MM.1S (cell line): ENCODE data around the gene CTSO.
A peak's percentile ranks its signal among the peaks of the same experiment; 100 is the strongest.

Experiments
- DNase-seq: peaks from one replicate; pipeline ENCODE4 v3.0.0-alpha.2; 2015
- H2AFZ ChIP-seq: fragments of 300-600 bp; sonication (generic); 2 replicates; pipeline ENCODE4 v1.6.0; 2016; ENCODE audit warnings: antibody characterized with exemption, low read length
- H3F3A ChIP-seq: fragments of 300-600 bp; sonication (generic); 2 replicates; pipeline ENCODE4 v1.6.1; 2016; ENCODE audit warnings: mild to moderate bottlenecking, antibody characterized with exemption, low read length, moderate library complexity, mixed read lengths; ENCODE audit not compliant: insufficient read depth
- H3K27ac ChIP-seq: fragments of 300-600 bp; sonication (generic); 2 replicates; pipeline ENCODE4 v1.5.1; 2016; ENCODE audit warnings: mild to moderate bottlenecking, low read length
- H3K27me3 ChIP-seq: fragments of 300-600 bp; sonication (generic); replicated peaks from 2 replicates; pipeline ENCODE4 v1.6.0; 2016; ENCODE audit warnings: low read length; ENCODE audit not compliant: insufficient read depth
- H3K36me3 ChIP-seq: fragments of 300-600 bp; sonication (generic); replicated peaks from 2 replicates; pipeline ENCODE4 v1.6.1; 2016; ENCODE audit warnings: mild to moderate bottlenecking, low read length, mixed read lengths; ENCODE audit not compliant: insufficient read depth
- H3K4me1 ChIP-seq: fragments of 300-600 bp; sonication (generic); 2 replicates; pipeline ENCODE4 v1.6.1; 2016; ENCODE audit warnings: low read length, mixed read lengths
- H3K4me2 ChIP-seq: fragments of 300-600 bp; sonication (generic); 2 replicates; pipeline ENCODE4 v1.6.0; 2016; ENCODE audit warnings: low read depth, low read length
- H3K4me3 ChIP-seq: fragments of 300-600 bp; sonication (generic); 2 replicates; pipeline ENCODE4 v1.5.1; 2016; ENCODE audit warnings: low read length, mixed read lengths
- H3K79me2 ChIP-seq: fragments of 300-600 bp; sonication (generic); 2 replicates; pipeline ENCODE4 v1.6.1; 2016; ENCODE audit warnings: mixed run types, low read length, mixed read lengths
- H3K9ac ChIP-seq: fragments of 300-600 bp; sonication (generic); 2 replicates; pipeline ENCODE4 v1.6.1; 2016; ENCODE audit warnings: low read length, mixed read lengths
- H3K9me2 ChIP-seq: fragments of 300-600 bp; sonication (generic); replicated peaks from 2 replicates; pipeline ENCODE4 v1.6.1; 2016; ENCODE audit warnings: mild to moderate bottlenecking, low read length, mixed read lengths; ENCODE audit not compliant: insufficient read depth
- H3K9me3 ChIP-seq: fragments of 300-600 bp; sonication (generic); replicated peaks from 2 replicates; pipeline ENCODE4 v1.6.1; 2016; ENCODE audit warnings: mild to moderate bottlenecking, low read length, mixed read lengths; ENCODE audit not compliant: insufficient read depth
- H4K20me1 ChIP-seq: fragments of 300-600 bp; sonication (generic); 2 replicates; pipeline ENCODE4 v1.6.1; 2016; ENCODE audit warnings: mild to moderate bottlenecking, low read length, moderate library complexity, mixed read lengths; ENCODE audit not compliant: insufficient read depth
- EZH2 ChIP-seq: fragments of 300-600 bp; sonication (generic); optimal IDR thresholded peaks from 2 replicates; pipeline ENCODE3; 2017; ENCODE audit warnings: low read depth, mild to moderate bottlenecking, antibody characterized with exemption, low read length, mixed read lengths
- EZH2phosphoT487 ChIP-seq: fragments of 300-600 bp; sonication (generic); IDR thresholded peaks from 2 replicates; pipeline ENCODE4 v1.6.1; 2018; ENCODE audit warnings: antibody characterized with exemption, low read length
- TF ChIP-seq, protein P1 (sequence below): fragments of 300-600 bp; sonication (generic); IDR thresholded peaks from 2 replicates; pipeline ENCODE4 v1.5.1; 2016; ENCODE audit warnings: antibody characterized with exemption, low read length, mixed read lengths

Gene CTSO

DNA sequence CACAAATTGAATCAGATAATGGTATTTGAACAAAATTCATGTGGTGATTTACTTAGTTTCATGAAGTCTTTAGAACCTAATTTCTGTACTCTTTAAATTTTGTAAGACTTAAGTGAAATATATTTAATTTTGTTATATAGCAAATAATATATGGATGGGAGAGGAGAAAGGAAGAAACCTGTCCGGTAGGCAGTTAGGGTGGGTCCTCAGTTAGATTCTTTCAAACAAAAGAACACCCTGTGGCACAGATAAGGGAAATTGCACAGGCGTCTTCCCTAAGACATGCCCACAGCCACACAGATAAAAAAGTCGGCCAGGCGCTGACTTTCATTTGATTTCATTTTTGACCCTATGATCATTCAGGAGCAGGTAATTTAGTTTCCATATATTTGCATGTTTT, 25.1 kb upstream of the CTSO start:
- Histone ChIP-seq H3K36me3 (no peaks in the 10 kb centered on the region), H3K4me1 (peaks cover 17% of the 10 kb centered on the region), H2AFZ (no peak overlapping the region), H3K9me2 (no peaks in the 10 kb centered on the region), H3F3A (no peaks in the 10 kb centered on the region), H3K27me3 (no peaks in the 10 kb centered on the region), H3K4me2 (no peak overlapping the region), H3K4me3 (no peak overlapping the region), H3K9me3 (no peaks in the 10 kb centered on the region), H3K9ac (no peak overlapping the region), H3K79me2 (no peaks in the 10 kb centered on the region), H3K27ac (no peak overlapping the region), H4K20me1 (no peaks in the 10 kb centered on the region)
- TF ChIP-seq, protein P1, sequence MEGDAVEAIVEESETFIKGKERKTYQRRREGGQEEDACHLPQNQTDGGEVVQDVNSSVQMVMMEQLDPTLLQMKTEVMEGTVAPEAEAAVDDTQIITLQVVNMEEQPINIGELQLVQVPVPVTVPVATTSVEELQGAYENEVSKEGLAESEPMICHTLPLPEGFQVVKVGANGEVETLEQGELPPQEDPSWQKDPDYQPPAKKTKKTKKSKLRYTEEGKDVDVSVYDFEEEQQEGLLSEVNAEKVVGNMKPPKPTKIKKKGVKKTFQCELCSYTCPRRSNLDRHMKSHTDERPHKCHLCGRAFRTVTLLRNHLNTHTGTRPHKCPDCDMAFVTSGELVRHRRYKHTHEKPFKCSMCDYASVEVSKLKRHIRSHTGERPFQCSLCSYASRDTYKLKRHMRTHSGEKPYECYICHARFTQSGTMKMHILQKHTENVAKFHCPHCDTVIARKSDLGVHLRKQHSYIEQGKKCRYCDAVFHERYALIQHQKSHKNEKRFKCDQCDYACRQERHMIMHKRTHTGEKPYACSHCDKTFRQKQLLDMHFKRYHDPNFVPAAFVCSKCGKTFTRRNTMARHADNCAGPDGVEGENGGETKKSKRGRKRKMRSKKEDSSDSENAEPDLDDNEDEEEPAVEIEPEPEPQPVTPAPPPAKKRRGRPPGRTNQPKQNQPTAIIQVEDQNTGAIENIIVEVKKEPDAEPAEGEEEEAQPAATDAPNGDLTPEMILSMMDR = no peak
- no peak for TF ChIP-seq EZH2phosphoT487
- no peak for TF ChIP-seq EZH2
- DNase-seq = no peak

DNA sequence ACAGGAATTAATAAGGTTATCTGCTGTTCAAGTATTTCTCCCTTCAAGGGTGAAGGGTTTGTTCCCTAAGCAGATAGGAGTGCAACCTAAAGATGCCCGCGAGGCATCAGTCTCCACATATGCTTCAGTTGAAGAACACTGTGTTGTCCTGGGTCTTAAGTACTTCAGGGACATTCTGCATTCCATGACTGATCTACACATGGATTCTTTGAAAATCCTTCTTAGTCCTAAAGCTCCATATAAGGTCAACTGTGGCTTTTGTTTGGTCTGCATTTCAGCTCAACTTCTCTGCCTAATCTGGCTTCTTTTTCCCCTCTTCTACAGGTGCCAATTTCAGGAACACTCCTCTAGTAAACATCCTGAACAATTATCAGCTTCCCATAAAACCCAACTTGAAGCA, 21.8 kb upstream of the CTSO start:
- no peaks in the 10 kb centered on the region for H3K9me2 ChIP-seq
- no peak overlapping the region for H3K4me3 ChIP-seq
- no peak overlapping the region for H3K27ac ChIP-seq
- H3K27me3 ChIP-seq = no peaks in the 10 kb centered on the region
- H3K4me2 ChIP-seq = no peak overlapping the region
- no peaks in the 10 kb centered on the region for H3K79me2 ChIP-seq
- no peaks in the 10 kb centered on the region for H4K20me1 ChIP-seq
- H3K4me1 ChIP-seq = peaks cover 17% of the 10 kb centered on the region
- TF ChIP-seq EZH2 (no peak), EZH2phosphoT487 (no peak)
- TF ChIP-seq, protein P1 = no peak
- H3F3A ChIP-seq = no peaks in the 10 kb centered on the region
- DNase-seq = no peak
- no peaks in the 10 kb centered on the region for H3K36me3 ChIP-seq
- H2AFZ ChIP-seq = no peak overlapping the region
- H3K9me3 ChIP-seq = no peaks in the 10 kb centered on the region
- no peak overlapping the region for H3K9ac ChIP-seq

DNA sequence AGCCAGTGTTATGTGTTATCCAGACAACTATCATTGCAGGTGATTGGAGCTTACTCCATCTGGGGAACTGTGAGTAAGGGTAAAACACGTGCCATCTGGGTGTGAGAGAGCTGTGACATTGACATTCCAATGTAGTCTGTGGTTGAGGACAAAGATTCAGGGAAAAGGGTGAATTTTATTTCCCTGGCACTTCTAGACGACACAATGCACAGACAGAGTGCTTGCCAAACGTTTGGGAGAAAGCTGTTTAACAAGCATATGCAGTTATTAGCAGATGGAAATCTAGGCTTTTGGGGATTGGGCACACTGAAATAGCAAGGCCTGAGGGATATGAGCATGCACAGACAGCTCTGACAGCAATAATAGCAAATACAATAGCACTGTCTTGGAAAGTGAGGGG, 21.3 kb upstream of the CTSO start:
- Histone ChIP-seq H3K27me3 (no peaks in the 10 kb centered on the region), H2AFZ (no peak overlapping the region), H3K9me2 (no peaks in the 10 kb centered on the region), H3F3A (no peaks in the 10 kb centered on the region), H3K9me3 (no peaks in the 10 kb centered on the region), H3K9ac (no peak overlapping the region), H3K36me3 (no peaks in the 10 kb centered on the region), H4K20me1 (no peaks in the 10 kb centered on the region), H3K4me2 (peak overlapping the region; percentile 11; the same call in 1 of the 2 replicates), H3K4me3 (no peak overlapping the region), H3K79me2 (no peaks in the 10 kb centered on the region), H3K4me1 (peaks cover 17% of the 10 kb centered on the region), H3K27ac (peak overlapping the region; percentile 30; the same call in 1 of the 2 replicates)
- TF ChIP-seq, protein P1 = no peak
- TF ChIP-seq EZH2phosphoT487 (no peak), EZH2 (no peak)
- no peak for DNase-seq
